ENCODE results near the gene TRERF1.

TRERF1 gene

GRCh38 chr6:42249279-42249678 lies 202.4 kb downstream of the TRERF1 start:
- no peak for DNase-seq (ENCODE audit: low read depth)

- DNase-seq (ENCODE audit: low read depth), result no peak
Observed at GRCh38 chr6:42243046-42243445, 208.7 kb downstream of the TRERF1 start.

- no peak for DNase-seq (ENCODE audit: low read depth)
Observed at GRCh38 chr6:42241915-42242314, 209.8 kb downstream of the TRERF1 start.

GRCh38 chr6:42239736-42240375 lies 211.9 kb downstream of the TRERF1 start:
- no peak for DNase-seq (ENCODE audit: low read depth)

- DNase-seq (ENCODE audit: low read depth), result no peak
Observed at GRCh38 chr6:42239333-42239732, 212.4 kb downstream of the TRERF1 start.

GRCh38 chr6:42237857-42238256 lies 213.9 kb downstream of the TRERF1 start:
- DNase-seq (ENCODE audit: low read depth), result no peak

GRCh38 chr6:42236682-42237473 lies 214.8 kb downstream of the TRERF1 start:
- no peak for DNase-seq (ENCODE audit: low read depth)

- DNase-seq (ENCODE audit: low read depth), result no peak
Observed at GRCh38 chr6:42236030-42236429, 215.7 kb downstream of the TRERF1 start.

- no peak for DNase-seq (ENCODE audit: low read depth)
Observed at GRCh38 chr6:42232035-42232434, 219.7 kb downstream of the TRERF1 start.

- no peak for DNase-seq (ENCODE audit: low read depth)
Observed at GRCh38 chr6:42230345-42231321, 221.1 kb downstream of the TRERF1 start.

GRCh38 chr6:42229506-42230119 lies 222.1 kb downstream of the TRERF1 start:
- no peak for DNase-seq (ENCODE audit: low read depth)

GRCh38 chr6:42228305-42228704 lies 223.4 kb downstream of the TRERF1 start:
- no peak for DNase-seq (ENCODE audit: low read depth)

- no peak for DNase-seq (ENCODE audit: low read depth)
Observed at GRCh38 chr6:42227173-42227850, 224.4 kb downstream of the TRERF1 start.

- DNase-seq (ENCODE audit: low read depth), result no peak
Observed at GRCh38 chr6:42226645-42227143, 225.0 kb downstream of the TRERF1 start.

GRCh38 chr6:42226161-42226611 lies 225.5 kb downstream of the TRERF1 start:
- DNase-seq (ENCODE audit: low read depth), result no peak

- DNase-seq (ENCODE audit: low read depth), result no peak
Observed at GRCh38 chr6:42225419-42225818, 226.3 kb downstream of the TRERF1 start.

GRCh38 chr6:42225029-42225339 lies 226.7 kb downstream of the TRERF1 start:
- DNase-seq (ENCODE audit: low read depth), result no peak

- DNase-seq (ENCODE audit: low read depth), result no peak
Observed at GRCh38 chr6:42224222-42225028, 227.3 kb downstream of the TRERF1 start.

GRCh38 chr6:42222448-42222847 lies 229.3 kb downstream of the TRERF1 start:
- DNase-seq (ENCODE audit: low read depth), result no peak

GRCh38 chr6:42221546-42221945 lies 230.2 kb downstream of the TRERF1 start:
- no peak for DNase-seq (ENCODE audit: low read depth)
